Measurements from ENCODE around the gene RAPGEF6. TPM values are rescaled to one million over a fixed set of nuclear protein-coding genes. Genes with fewer than 3 reads are reported as not detected.
"Not testable (repeated sequence)": the region's sequence is repeated elsewhere in the genome, so short reads cannot be mapped to it uniquely, and the experiment has no call there.

RAPGEF6 gene
- total RNA-seq, 2 donors from 2014 or later, result 8.6 to 13.0 TPM

- intact Hi-C loops (cut with DNase I), result no loop called here
- ATAC-seq (no peak), DNase-seq (no peak)
- no peak overlapping the region for H3K27ac ChIP-seq
- 70 to 87% methylated on average over 2 of the region's 2 CpGs for WGBS, 2 donors
- no peak overlapping the region for H3K4me3 ChIP-seq
- no peak for TF ChIP-seq CTCF (IDR thresholded peaks at IDR 0.05)
- no peak for TF ChIP-seq POLR2A (IDR thresholded peaks at IDR 0.05)
- H3K27me3 ChIP-seq, result no peaks in the 10 kb centered on the region
- no peaks in the 10 kb centered on the region for H3K9me3 ChIP-seq
- H3K4me1 ChIP-seq, result peaks cover 6% of the 10 kb centered on the region
- peaks cover 0 to 4% of the 10 kb centered on the region in 2 donors for H3K36me3 ChIP-seq (replicated peaks in 1 of 2; ENCODE audit: insufficient read depth in 1 of 2, low read depth in 2 of 2)
Measured at GRCh38 chr5:131682826-131683225, 47.8 kb upstream of the RAPGEF6 start.

DNA sequence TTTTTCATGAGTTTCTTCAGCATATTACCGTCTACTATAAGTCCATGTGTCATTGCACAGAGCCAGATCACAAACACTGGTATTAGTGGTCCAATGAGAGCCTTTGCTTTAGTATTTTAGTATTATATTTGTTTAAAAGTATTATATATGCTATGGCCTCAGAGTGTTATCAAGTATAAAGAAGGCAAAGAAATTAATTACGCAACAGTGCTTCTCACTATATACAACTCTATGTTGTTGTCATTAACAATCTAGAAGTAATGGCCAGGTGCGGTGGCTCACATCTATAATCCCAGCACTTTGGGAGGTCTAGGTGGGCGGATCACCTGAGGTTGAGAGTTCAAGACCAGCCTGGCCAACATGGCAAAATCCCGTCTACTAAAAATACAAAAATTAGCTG is 47.1 kb upstream of the RAPGEF6 start:
- no peak overlapping the region for H3K27ac ChIP-seq
- peaks cover 0 to 7% of the 10 kb centered on the region in 2 donors for H3K36me3 ChIP-seq (replicated peaks in 1 of 2; ENCODE audit: insufficient read depth in 1 of 2, low read depth in 2 of 2)
- no peaks in the 10 kb centered on the region for H3K9me3 ChIP-seq
- TF ChIP-seq CTCF (IDR thresholded peaks at IDR 0.05) (no peak), POLR2A (IDR thresholded peaks at IDR 0.05) (no peak)
- no peaks in the 10 kb centered on the region for H3K27me3 ChIP-seq
- peaks cover 6% of the 10 kb centered on the region for H3K4me1 ChIP-seq
- no peak for DNase-seq
- intact Hi-C loops (cut with DNase I), result no loop called here
- WGBS, 2 donors, result 97 to 98% methylated on average over 5 of the region's 5 CpGs
- no peak for ATAC-seq
- H3K4me3 ChIP-seq, result no peak overlapping the region

- H3K27me3 ChIP-seq, result no peaks in the 10 kb centered on the region
- peaks cover 5% of the 10 kb centered on the region for H3K4me1 ChIP-seq
- ATAC-seq (no peak), DNase-seq (no peak)
- intact Hi-C loops (cut with DNase I), result no loop called here
- H3K9me3 ChIP-seq, result no peaks in the 10 kb centered on the region
- no peak overlapping the region for H3K4me3 ChIP-seq
- no peak overlapping the region for H3K27ac ChIP-seq
- H3K36me3 ChIP-seq (replicated peaks in 1 of 2; ENCODE audit: insufficient read depth in 1 of 2, low read depth in 2 of 2), result peaks cover 0 to 13% of the 10 kb centered on the region in 2 donors
- 45 to 61% methylated on average over 1 of the region's 1 CpG for WGBS, 2 donors
- TF ChIP-seq CTCF (IDR thresholded peaks at IDR 0.05), result no peak
- no peak for TF ChIP-seq POLR2A (IDR thresholded peaks at IDR 0.05)
Measured at GRCh38 chr5:131679911-131680310, 44.9 kb upstream of the RAPGEF6 start.

DNA sequence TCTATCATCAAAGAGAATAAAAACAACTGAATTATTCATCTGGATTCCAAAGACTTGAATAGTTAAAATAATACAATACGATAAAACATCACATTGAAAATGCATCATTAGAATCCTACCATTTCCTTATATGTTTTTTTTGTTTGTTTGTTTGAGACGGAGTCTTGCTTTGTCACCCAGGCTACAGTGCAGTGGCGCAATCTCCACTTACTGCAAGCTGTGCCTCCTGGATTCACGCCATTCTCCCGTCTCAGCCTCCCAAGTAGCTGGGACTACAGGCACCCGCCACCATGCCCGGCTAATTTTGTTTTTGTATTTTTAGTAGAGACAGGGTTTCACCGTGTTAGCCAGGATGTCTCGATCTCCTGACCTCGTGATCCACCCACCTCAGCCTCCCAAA is 43.2 kb upstream of the RAPGEF6 start:
- WGBS, 2 donors, result 93 to 97% methylated on average over 10 of the region's 10 CpGs
- peaks cover 0 to 13% of the 10 kb centered on the region in 2 donors for H3K36me3 ChIP-seq (replicated peaks in 1 of 2; ENCODE audit: insufficient read depth in 1 of 2, low read depth in 2 of 2)
- not testable (repeated sequence) for DNase-seq

GRCh38 chr5:131677115-131677514 is 42.1 kb upstream of the RAPGEF6 start:
- no peak overlapping the region for H3K27ac ChIP-seq
- H3K4me3 ChIP-seq, result no peak overlapping the region
- WGBS, 2 donors, result 88 to 91% methylated on average over 3 of the region's 3 CpGs
- H3K36me3 ChIP-seq (replicated peaks in 1 of 2; ENCODE audit: insufficient read depth in 1 of 2, low read depth in 2 of 2), result peaks cover 0 to 13% of the 10 kb centered on the region in 2 donors
- no peaks in the 10 kb centered on the region for H3K9me3 ChIP-seq
- DNase-seq (no peak), ATAC-seq (no peak)
- peaks cover 12% of the 10 kb centered on the region for H3K4me1 ChIP-seq
- no peak for TF ChIP-seq CTCF (IDR thresholded peaks at IDR 0.05)
- intact Hi-C loops (cut with DNase I), result no loop called here
- no peaks in the 10 kb centered on the region for H3K27me3 ChIP-seq

More for the DNA sequence above, 43.2 kb upstream of the RAPGEF6 start:
- intact Hi-C loops (cut with DNase I); H3K9me3 ChIP-seq; ATAC-seq; H3K27me3 ChIP-seq; H3K27ac ChIP-seq; H3K4me3 ChIP-seq; H3K4me1 ChIP-seq: not testable (repeated sequence)

Data from body of pancreas (tissue), 4 donors.